ENCODE data around the gene ZSWIM6.

ZSWIM6 gene

DNA sequence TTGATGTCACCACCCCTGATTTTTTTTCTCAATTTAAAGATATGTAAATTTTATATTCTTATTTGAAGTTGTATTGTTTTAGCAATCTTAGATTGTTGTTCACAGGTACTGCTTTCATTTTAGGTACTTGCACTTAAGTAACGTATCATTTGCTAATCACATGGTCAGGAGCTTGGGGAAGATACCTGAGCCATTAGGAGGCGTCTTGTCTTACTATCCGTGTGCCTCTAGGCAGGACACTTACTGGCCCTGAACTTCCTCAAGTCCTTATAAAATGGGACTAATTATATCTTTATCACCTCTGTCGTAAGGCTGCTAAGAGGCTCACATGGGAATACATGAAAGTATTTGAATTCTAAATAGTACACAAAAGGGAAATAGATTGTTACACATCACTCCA is 18.5 kb downstream of the ZSWIM6 start:
- POLR2A ChIA-PET, result no interaction called here
- no peak for TF ChIP-seq FOXM1 (IDR thresholded peaks at IDR 0.05; ENCODE audit: borderline replicate concordance)
- no peak for TF ChIP-seq ZNF384 (IDR thresholded peaks at IDR 0.05)
- TF ChIP-seq FOXK2 (IDR thresholded peaks at IDR 0.05), result no peak
- TF ChIP-seq L3MBTL2 (conservative IDR thresholded peaks at IDR 0.05), result no peak
- TF ChIP-seq HDGF (IDR thresholded peaks at IDR 0.05; ENCODE audit: borderline replicate concordance), result no peak
- CTCF ChIA-PET, result no interaction called here

DNA sequence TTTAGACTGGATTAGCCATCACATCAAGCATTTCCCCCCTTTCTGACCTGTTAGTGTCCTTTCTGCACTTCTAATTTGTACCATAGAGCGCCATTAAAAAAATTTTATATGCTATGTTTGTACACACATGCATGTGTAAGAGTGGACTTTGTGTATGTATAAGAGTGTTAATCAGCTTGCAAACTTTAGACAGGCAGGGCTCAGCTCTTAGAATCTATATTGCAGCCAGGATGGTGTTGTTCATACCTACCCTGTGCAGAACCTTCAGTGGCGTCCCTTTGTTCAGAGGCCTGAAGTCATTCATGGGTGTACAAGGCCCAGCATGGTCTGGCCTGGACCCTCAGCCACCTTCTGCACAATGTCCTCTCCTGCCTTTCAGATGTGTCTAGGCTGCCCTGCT is 19.7 kb downstream of the ZSWIM6 start:
- no peak for DNase-seq (ENCODE audit: extremely low spot score)
- POLR2A ChIA-PET, result no interaction called here
- no peak for TF ChIP-seq TARDBP (IDR thresholded peaks at IDR 0.05)
- no peak for TF ChIP-seq SUZ12 (IDR thresholded peaks at IDR 0.05)
- no peak for TF ChIP-seq FOXA1 (IDR thresholded peaks at IDR 0.05)
- TF ChIP-seq ELF4 (IDR thresholded peaks at IDR 0.05), result no peak
- TF ChIP-seq FOXM1 (IDR thresholded peaks at IDR 0.05; ENCODE audit: borderline replicate concordance), result no peak
- no peak for TF ChIP-seq SP1 (IDR thresholded peaks at IDR 0.05)
- TF ChIP-seq NFRKB (IDR thresholded peaks at IDR 0.05), result no peak
- no peak for TF ChIP-seq ZNF384 (IDR thresholded peaks at IDR 0.05)
- TF ChIP-seq FOXK2 (IDR thresholded peaks at IDR 0.05), result no peak
- no peak for TF ChIP-seq LEF1 (IDR thresholded peaks at IDR 0.05; ENCODE audit: borderline replicate concordance)
- CTCF ChIA-PET, result no interaction called here

More for the DNA sequence above, 18.5 kb downstream of the ZSWIM6 start:
- no peak for DNase-seq (ENCODE audit: extremely low spot score)

DNA sequence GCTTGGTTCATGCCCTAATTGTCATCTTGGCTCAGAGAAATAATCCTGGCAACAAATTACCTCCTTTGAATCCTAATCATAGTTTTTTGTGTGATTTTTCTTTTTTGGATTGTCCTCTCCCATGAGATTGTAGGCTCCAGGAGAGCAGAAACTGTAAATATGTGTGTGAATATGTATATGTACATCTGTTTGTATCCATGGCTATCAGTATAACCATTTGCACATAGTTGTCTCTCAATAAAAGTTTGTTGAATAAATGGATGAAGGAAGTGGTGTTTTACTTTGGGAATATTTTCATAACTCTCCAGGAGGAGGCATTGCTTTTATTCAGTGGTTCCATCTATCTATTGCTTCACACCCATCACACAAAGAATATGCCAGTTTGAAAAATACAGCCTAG is 20.1 kb downstream of the ZSWIM6 start:
- ChIA-PET CTCF (no interaction called here), POLR2A (no interaction called here)
- no peak for TF ChIP-seq ARNT (IDR thresholded peaks at IDR 0.05)
- TF ChIP-seq FOXM1 (IDR thresholded peaks at IDR 0.05; ENCODE audit: borderline replicate concordance), result no peak
- no peak for TF ChIP-seq LEF1 (IDR thresholded peaks at IDR 0.05; ENCODE audit: borderline replicate concordance)
- TF ChIP-seq SP1 (IDR thresholded peaks at IDR 0.05), result no peak
- TF ChIP-seq FOXK2 (IDR thresholded peaks at IDR 0.05), result no peak
- TF ChIP-seq SUZ12 (IDR thresholded peaks at IDR 0.05), result no peak
- TF ChIP-seq, protein P1, sequence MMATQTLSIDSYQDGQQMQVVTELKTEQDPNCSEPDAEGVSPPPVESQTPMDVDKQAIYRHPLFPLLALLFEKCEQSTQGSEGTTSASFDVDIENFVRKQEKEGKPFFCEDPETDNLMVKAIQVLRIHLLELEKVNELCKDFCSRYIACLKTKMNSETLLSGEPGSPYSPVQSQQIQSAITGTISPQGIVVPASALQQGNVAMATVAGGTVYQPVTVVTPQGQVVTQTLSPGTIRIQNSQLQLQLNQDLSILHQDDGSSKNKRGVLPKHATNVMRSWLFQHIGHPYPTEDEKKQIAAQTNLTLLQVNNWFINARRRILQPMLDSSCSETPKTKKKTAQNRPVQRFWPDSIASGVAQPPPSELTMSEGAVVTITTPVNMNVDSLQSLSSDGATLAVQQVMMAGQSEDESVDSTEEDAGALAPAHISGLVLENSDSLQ (IDR thresholded peaks at IDR 0.05), result no peak
- TF ChIP-seq FOXA1 (IDR thresholded peaks at IDR 0.05), result no peak
- TF ChIP-seq L3MBTL2 (conservative IDR thresholded peaks at IDR 0.05), result no peak
- no peak for TF ChIP-seq ZNF384 (IDR thresholded peaks at IDR 0.05)
- no peak for TF ChIP-seq BHLHE40 (IDR thresholded peaks at IDR 0.05; ENCODE audit: borderline replicate concordance)
- TF ChIP-seq ELF4 (IDR thresholded peaks at IDR 0.05), result no peak
- TF ChIP-seq TARDBP (IDR thresholded peaks at IDR 0.05), result no peak

DNA sequence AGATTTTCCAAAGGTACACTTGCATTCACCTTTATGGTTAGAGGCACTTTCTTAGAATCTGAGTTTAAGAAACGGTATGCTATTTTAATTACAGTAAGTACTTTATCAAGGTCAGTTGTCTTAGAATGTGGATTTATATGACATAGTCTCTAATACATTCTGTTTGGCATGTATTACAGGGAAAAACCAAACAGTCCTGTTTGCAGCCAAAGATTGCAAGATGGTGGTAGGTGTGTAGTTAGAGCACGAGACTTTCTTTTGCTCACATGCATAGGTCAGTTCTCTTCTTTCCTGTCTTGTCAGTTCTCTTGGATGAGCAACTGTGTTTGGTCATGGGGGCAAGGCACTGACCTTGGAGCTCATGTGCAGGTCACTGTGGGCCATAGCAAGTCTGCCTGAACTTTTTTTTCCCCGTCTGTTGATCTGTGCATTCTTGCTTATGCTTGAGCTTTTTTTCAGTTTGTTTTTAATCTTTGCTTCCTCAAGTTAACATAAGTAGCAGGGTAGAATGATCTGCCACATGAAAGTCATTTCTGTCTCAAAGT is 20.6 kb downstream of the ZSWIM6 start:
- ChIA-PET POLR2A (interaction anchor here (0.7 kb wide), 1 partner anchor 23 kb away, joined by 3 read pairs; no protein-coding TSS in a partner anchor), CTCF (interaction anchor here (0.7 kb wide), 2 partner anchors 185 to 305 kb away, joined by 3 read pairs; no protein-coding TSS in a partner anchor)
- TF ChIP-seq NFRKB (IDR thresholded peaks at IDR 0.05), result no peak
- no peak for TF ChIP-seq L3MBTL2 (conservative IDR thresholded peaks at IDR 0.05)
- TF ChIP-seq ARNT (IDR thresholded peaks at IDR 0.05), result no peak
- TF ChIP-seq ELF4 (IDR thresholded peaks at IDR 0.05), result no peak
- no peak for TF ChIP-seq BHLHE40 (IDR thresholded peaks at IDR 0.05; ENCODE audit: borderline replicate concordance)
- no peak for TF ChIP-seq SP1 (IDR thresholded peaks at IDR 0.05)
- TF ChIP-seq, protein P1 (IDR thresholded peaks at IDR 0.05), result no peak
- no peak for TF ChIP-seq FOXM1 (IDR thresholded peaks at IDR 0.05; ENCODE audit: borderline replicate concordance)
- TF ChIP-seq SUZ12 (IDR thresholded peaks at IDR 0.05), result no peak
- TF ChIP-seq HDGF (IDR thresholded peaks at IDR 0.05; ENCODE audit: borderline replicate concordance), result no peak
- no peak for TF ChIP-seq FOXK2 (IDR thresholded peaks at IDR 0.05)
- TF ChIP-seq FOXA1 (IDR thresholded peaks at IDR 0.05), result no peak
- no peak for TF ChIP-seq ZNF384 (IDR thresholded peaks at IDR 0.05)
- TF ChIP-seq LEF1 (IDR thresholded peaks at IDR 0.05; ENCODE audit: borderline replicate concordance), result no peak
- no peak for DNase-seq (ENCODE audit: extremely low spot score)

More for the DNA sequence above, 20.1 kb downstream of the ZSWIM6 start:
- no peak for DNase-seq (ENCODE audit: extremely low spot score)

DNA sequence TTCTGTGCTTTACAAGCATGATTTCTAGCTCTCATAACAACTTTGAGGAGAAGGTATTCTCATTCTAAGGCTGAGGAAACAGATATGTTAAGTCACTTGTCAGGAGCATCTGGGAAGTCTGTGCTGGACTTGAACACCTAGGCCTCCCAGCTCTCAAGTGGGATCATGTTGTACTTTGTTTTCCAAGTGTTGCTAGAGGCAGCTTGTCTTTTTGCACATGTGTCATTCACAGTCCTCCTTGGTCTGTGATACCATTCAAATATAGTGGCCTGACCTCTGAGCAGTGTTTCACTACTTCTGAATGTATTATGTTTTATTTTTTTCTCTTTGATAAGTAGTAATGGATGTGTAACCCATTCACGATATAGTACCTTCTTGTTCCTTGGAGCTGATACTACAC is 21.2 kb downstream of the ZSWIM6 start:
- POLR2A ChIA-PET, result interaction anchor here (0.7 kb wide), 1 partner anchor 23 kb away, joined by 3 read pairs; no protein-coding TSS in a partner anchor
- no peak for TF ChIP-seq CTBP1 (IDR thresholded peaks at IDR 0.05; ENCODE audit: borderline replicate concordance)
- TF ChIP-seq TARDBP (IDR thresholded peaks at IDR 0.05), result no peak
- no peak for TF ChIP-seq ARNT (IDR thresholded peaks at IDR 0.05)
- DNase-seq (ENCODE audit: extremely low spot score), result no peak
- CTCF ChIA-PET, result interaction anchor here (0.7 kb wide), 2 partner anchors 186 to 305 kb away, joined by 3 read pairs; no protein-coding TSS in a partner anchor

DNA sequence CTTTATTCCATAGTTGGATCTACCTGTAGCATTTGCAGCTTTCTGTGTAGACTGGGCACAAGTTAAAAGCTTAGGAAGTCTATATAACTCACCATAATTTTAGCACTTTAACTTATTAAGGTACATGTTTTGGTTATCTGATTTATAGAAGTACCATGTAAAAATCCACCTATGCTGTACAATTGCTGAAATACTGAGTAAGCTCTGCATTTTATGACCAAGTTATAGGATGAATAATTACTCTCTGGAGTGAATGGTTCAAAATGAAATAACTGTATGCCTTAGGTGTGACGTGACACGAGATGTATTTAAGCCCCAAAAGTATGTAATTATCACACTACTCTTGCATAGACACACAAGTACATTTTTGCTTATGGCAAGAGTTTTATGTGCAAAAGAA is 22.1 kb downstream of the ZSWIM6 start:
- ChIA-PET POLR2A (no interaction called here), CTCF (no interaction called here)
- TF ChIP-seq ELF4 (IDR thresholded peaks at IDR 0.05) (no peak), SP1 (IDR thresholded peaks at IDR 0.05) (no peak), ZNF384 (IDR thresholded peaks at IDR 0.05) (no peak), L3MBTL2 (conservative IDR thresholded peaks at IDR 0.05) (no peak)
- no peak for DNase-seq (ENCODE audit: extremely low spot score)

DNA sequence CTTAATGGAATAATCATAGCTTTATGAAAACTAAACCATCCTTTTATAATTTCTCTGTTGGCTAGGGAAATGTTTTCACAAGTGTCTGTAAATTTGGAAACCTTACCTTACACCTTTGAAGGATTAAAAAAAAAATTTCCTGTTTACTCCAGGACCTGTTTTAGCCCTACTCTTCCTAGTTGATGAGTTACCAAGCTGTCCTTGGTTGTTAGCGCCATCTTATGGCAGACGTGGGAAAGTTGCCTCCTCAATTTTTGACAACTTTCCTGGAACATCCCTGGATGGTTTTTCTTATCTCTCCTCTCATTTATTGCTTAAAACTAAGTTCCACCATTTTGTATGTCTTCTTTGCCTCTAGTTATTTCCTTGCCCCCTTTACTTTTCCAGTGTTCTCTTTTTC is 25.7 kb downstream of the ZSWIM6 start:
- TF ChIP-seq ELF4 (IDR thresholded peaks at IDR 0.05), result no peak
- ChIA-PET POLR2A (no interaction called here), CTCF (interaction anchor here (0.8 kb wide), 1 partner anchor 81 kb away, joined by 4 read pairs; no protein-coding TSS in a partner anchor)
- no peak for DNase-seq (ENCODE audit: extremely low spot score)
